Mesendoderm (in vitro differentiated cells): ENCODE data around the gene BLOC1S2.

Source experiments
- DNase-seq: peaks from one replicate; pipeline ENCODE4 v3.0.0; 2013
- H2AK5ac ChIP-seq: 2 replicates; pipeline ENCODE4 v1.6.1; 2013; ENCODE audit warnings: low read length, inconsistent platforms
- H2BK120ac ChIP-seq: 2 replicates; pipeline ENCODE4 v1.6.1; 2013; ENCODE audit warnings: low read depth, mild to moderate bottlenecking, low read length, moderate library complexity, mixed read lengths
- H2BK15ac ChIP-seq: replicated peaks from 2 replicates; pipeline ENCODE4 v1.6.1; 2013; ENCODE audit warnings: low read depth, mild to moderate bottlenecking, moderate library complexity
- H2BK5ac ChIP-seq: 2 replicates; pipeline ENCODE4 v1.6.1; 2013; ENCODE audit warnings: low read length, inconsistent platforms
- H3K18ac ChIP-seq: 2 replicates; pipeline ENCODE4 v1.6.1; 2013; ENCODE audit warnings: mild to moderate bottlenecking, low read length, mixed read lengths
- H3K23ac ChIP-seq: one replicate; pipeline ENCODE4 v1.6.1; 2013; ENCODE audit warnings: low read length
- H3K27ac ChIP-seq: 2 replicates; pipeline ENCODE4 v1.5.1; 2013; ENCODE audit warnings: low read depth, mild to moderate bottlenecking, inconsistent platforms, low read length, moderate library complexity
- H3K27me3 ChIP-seq: 2 replicates; pipeline ENCODE4 v1.6.1; 2013; ENCODE audit warnings: low read length, control low read depth, mild to moderate bottlenecking, inconsistent platforms; ENCODE audit not compliant: insufficient read depth, poor library complexity
- H3K36me3 ChIP-seq: 2 replicates; pipeline ENCODE4 v1.6.1; 2013; ENCODE audit warnings: low read length, inconsistent platforms; ENCODE audit not compliant: control insufficient read depth, insufficient read depth
- H3K4ac ChIP-seq: one replicate; pipeline ENCODE4 v1.6.1; 2013; ENCODE audit warnings: low read depth, mild to moderate bottlenecking, low read length, moderate library complexity
- H3K4me1 ChIP-seq: 2 replicates; pipeline ENCODE4 v1.6.1; 2013; ENCODE audit warnings: low read depth, low read length, inconsistent platforms; ENCODE audit not compliant: control insufficient read depth
- H3K4me2 ChIP-seq: 2 replicates; pipeline ENCODE4 v1.6.1; 2013; ENCODE audit warnings: low read length
- H3K4me3 ChIP-seq: 2 replicates; pipeline ENCODE4 v1.5.1; 2013; ENCODE audit warnings: mild to moderate bottlenecking, low read length
- H3K56ac ChIP-seq: one replicate; pipeline ENCODE4 v1.6.1; 2013; ENCODE audit warnings: low read length
- H3K79me1 ChIP-seq: 2 replicates; pipeline ENCODE4 v1.6.1; 2013; ENCODE audit warnings: low read length, inconsistent platforms
- H3K79me2 ChIP-seq: 2 replicates; pipeline ENCODE4 v1.6.1; 2013; ENCODE audit warnings: mild to moderate bottlenecking, low read length; ENCODE audit not compliant: control insufficient read depth, insufficient read depth
- H3K9ac ChIP-seq: 2 replicates; pipeline ENCODE4 v1.6.1; 2013; ENCODE audit warnings: low read length, inconsistent platforms
- H4K5ac ChIP-seq: one replicate; pipeline ENCODE4 v1.6.1; 2013; ENCODE audit warnings: low read length
- H4K8ac ChIP-seq: one replicate; pipeline ENCODE4 v1.6.1; 2013; ENCODE audit warnings: low read depth, mild to moderate bottlenecking, control low read depth, low read length, moderate library complexity
- WGBS: extraction: QIAGEN DNeasy Blood & Tissue Kit; methylation state at CpG from one replicate; pipeline ENCODE4 v1.1.7; 2013; ENCODE audit warnings: low lambda C conversion rate, missing lambda C conversion rate; ENCODE audit not compliant: insufficient coverage; ENCODE audit errors: extremely low coverage; 5-methylcytosine and 5-hydroxymethylcytosine counted together

Gene BLOC1S2

DNA sequence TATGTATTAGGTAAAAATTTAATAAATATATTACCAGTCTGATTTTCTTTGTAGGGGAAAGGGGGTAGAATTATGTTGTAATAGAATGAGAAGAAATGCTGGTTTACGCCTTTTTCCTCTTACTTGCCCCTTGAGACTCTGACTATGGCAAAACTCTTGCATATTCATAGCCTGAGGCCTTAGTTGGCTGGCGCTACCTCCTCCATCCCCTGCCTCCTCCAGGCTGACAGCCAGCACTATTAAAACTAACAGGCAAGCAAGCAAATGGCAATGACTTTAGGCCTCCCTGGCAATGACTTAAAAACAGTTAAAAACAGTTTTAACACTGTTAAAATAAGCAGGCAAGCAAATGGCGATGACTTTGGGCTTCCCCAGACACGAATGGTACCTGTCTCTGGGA is 29.1 kb upstream of the BLOC1S2 start:
- Histone ChIP-seq H3K4me3 (no peak overlapping the region), H3K56ac (no peak overlapping the region), H3K79me1 (no peaks in the 10 kb centered on the region), H3K18ac (no peak overlapping the region), H3K23ac (no peak overlapping the region), H4K5ac (no peak overlapping the region), H3K4me2 (no peak overlapping the region), H3K4me1 (no peaks in the 10 kb centered on the region), H2BK15ac (no peak overlapping the region), H2AK5ac (no peak overlapping the region), H3K9ac (no peak overlapping the region), H3K36me3 (no peaks in the 10 kb centered on the region), H2BK120ac (no peak overlapping the region), H2BK5ac (no peak overlapping the region), H4K8ac (no peak overlapping the region), H3K79me2 (no peaks in the 10 kb centered on the region), H3K27ac (no peak overlapping the region), H3K27me3 (no peaks in the 10 kb centered on the region), H3K4ac (no peak overlapping the region)
- no CpG with 5 or more reads among the region's 4 CpGs for WGBS
- peak; percentile 31 for DNase-seq

DNA sequence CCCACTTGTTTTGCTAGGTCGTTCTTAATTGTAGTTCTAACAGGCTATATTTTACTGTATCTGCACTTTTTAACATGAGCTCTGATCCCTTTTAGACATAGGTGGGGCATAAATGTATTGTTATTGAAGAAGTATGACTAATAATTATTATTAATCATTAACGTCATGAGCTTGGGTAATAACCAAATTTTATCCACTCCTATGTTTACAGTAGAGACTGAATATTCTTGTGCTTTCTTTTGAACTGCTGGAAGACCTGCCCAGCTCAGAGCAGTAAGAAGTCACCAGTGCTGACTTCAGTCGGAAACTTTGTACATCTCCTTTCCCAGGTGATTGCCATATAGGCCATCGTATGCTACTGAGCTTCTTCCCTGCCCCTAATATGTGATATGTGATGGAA is 24.8 kb upstream of the BLOC1S2 start:
- no peak overlapping the region for H2AK5ac ChIP-seq
- no peaks in the 10 kb centered on the region for H3K36me3 ChIP-seq

DNA sequence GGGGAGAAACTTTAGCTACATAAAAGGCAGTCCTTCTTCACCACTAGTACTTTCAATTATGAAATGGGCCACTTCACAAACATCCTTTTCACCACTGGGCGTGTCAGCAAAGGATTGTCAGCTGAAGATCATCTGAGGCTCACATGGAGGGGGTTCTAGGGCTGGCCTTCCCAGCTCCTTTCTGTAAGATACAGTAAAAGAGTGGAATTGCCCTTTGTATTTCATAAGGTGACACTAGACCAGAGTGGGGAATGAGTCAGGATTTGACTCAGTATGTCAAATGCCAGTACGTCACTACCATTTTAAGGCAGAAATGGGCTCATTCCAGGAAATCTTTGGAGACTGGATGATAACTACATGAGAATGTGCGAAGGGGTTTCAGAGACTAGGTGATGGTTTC is 21.2 kb upstream of the BLOC1S2 start:
- no peaks in the 10 kb centered on the region for H3K79me2 ChIP-seq
- no peak overlapping the region for H4K8ac ChIP-seq
- H3K9ac ChIP-seq, result no peak overlapping the region
- no peak overlapping the region for H4K5ac ChIP-seq
- H2AK5ac ChIP-seq, result no peak overlapping the region
- no peak overlapping the region for H2BK5ac ChIP-seq
- H3K18ac ChIP-seq, result no peak overlapping the region
- H3K4me3 ChIP-seq, result no peak overlapping the region
- H3K4ac ChIP-seq, result no peak overlapping the region
- H3K4me1 ChIP-seq, result no peaks in the 10 kb centered on the region
- no CpG with 5 or more reads among the region's 3 CpGs for WGBS
- no peak overlapping the region for H3K23ac ChIP-seq
- H3K36me3 ChIP-seq, result no peaks in the 10 kb centered on the region
- H3K27ac ChIP-seq, result no peak overlapping the region
- no peak overlapping the region for H2BK15ac ChIP-seq
- no peak overlapping the region for H3K4me2 ChIP-seq
- DNase-seq, result no peak
- H2BK120ac ChIP-seq, result no peak overlapping the region
- H3K27me3 ChIP-seq, result no peaks in the 10 kb centered on the region
- no peak overlapping the region for H3K56ac ChIP-seq
- H3K79me1 ChIP-seq, result no peaks in the 10 kb centered on the region

More for the DNA sequence above, 24.8 kb upstream of the BLOC1S2 start:
- H3K79me1 ChIP-seq, result no peaks in the 10 kb centered on the region
- no peaks in the 10 kb centered on the region for H3K79me2 ChIP-seq
- H3K23ac ChIP-seq, result no peak overlapping the region
- H3K4me3 ChIP-seq, result no peak overlapping the region
- no peak overlapping the region for H3K18ac ChIP-seq
- H2BK120ac ChIP-seq, result no peak overlapping the region
- no peak for DNase-seq
- no peaks in the 10 kb centered on the region for H3K27me3 ChIP-seq
- no peaks in the 10 kb centered on the region for H3K4me1 ChIP-seq
- no peak overlapping the region for H3K4ac ChIP-seq
- no peak overlapping the region for H3K4me2 ChIP-seq
- no peak overlapping the region for H3K9ac ChIP-seq
- H2BK5ac ChIP-seq, result no peak overlapping the region
- H2BK15ac ChIP-seq, result no peak overlapping the region
- no peak overlapping the region for H3K27ac ChIP-seq
- no CpG with 5 or more reads among the region's 4 CpGs for WGBS
- no peak overlapping the region for H4K8ac ChIP-seq
- no peak overlapping the region for H4K5ac ChIP-seq
- H3K56ac ChIP-seq, result no peak overlapping the region

DNA sequence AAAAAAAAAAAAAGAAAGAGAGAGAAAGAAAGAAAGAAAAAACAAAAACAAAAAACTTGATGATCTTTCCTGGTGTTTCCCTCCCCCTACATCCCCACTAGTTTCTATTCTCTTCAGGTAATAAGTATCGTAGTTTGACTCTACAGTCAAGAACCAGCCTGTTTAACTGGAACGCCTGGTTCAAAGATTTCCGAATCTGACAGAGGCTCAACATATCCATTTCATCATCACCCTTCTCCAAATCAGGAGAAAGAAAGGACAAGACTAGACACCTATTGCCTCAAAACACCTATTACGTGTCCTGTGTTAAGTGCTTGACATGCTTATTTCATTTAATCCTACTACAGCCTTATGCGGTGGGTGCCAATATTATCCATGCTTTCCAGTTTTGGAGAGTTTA is 20.4 kb upstream of the BLOC1S2 start:
- H4K5ac ChIP-seq, result no peak overlapping the region
- H3K9ac ChIP-seq, result no peak overlapping the region
- H3K27ac ChIP-seq, result no peak overlapping the region
- no peak overlapping the region for H4K8ac ChIP-seq
- H3K79me2 ChIP-seq, result no peaks in the 10 kb centered on the region
- H3K4ac ChIP-seq, result no peak overlapping the region
- H2AK5ac ChIP-seq, result no peak overlapping the region
- no CpG with 5 or more reads among the region's 5 CpGs for WGBS
- H3K23ac ChIP-seq, result no peak overlapping the region
- H3K4me1 ChIP-seq, result no peaks in the 10 kb centered on the region
- no peak overlapping the region for H2BK15ac ChIP-seq
- no peak overlapping the region for H3K18ac ChIP-seq
- H3K79me1 ChIP-seq, result no peaks in the 10 kb centered on the region
- H2BK5ac ChIP-seq, result no peak overlapping the region
- H3K4me3 ChIP-seq, result no peak overlapping the region
- no peak for DNase-seq
- H3K36me3 ChIP-seq, result no peaks in the 10 kb centered on the region
- no peak overlapping the region for H3K4me2 ChIP-seq
- no peaks in the 10 kb centered on the region for H3K27me3 ChIP-seq
- H2BK120ac ChIP-seq, result no peak overlapping the region
- no peak overlapping the region for H3K56ac ChIP-seq

DNA sequence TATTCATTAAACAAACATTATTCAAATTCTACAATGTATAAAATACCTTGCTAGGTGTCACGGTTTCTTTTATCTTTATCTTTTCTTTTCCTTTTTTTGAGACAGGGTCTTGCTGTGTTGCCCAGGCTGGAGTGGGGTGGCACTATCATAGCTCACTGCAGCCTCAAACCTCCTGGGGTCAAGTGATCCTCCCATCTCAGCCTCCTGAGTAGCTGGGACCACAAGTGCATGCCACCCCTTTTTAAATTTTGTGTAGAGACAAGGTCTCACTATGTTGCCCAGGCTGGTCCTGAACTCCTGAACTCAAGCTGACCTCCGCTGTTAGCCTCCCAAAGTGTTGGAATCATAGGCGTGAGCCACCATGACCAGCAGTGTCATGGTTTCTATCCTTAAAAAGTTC is 17.9 kb upstream of the BLOC1S2 start:
- Histone ChIP-seq H2BK120ac (no peak overlapping the region), H4K8ac (no peak overlapping the region), H2BK5ac (no peak overlapping the region), H3K23ac (no peak overlapping the region), H3K18ac (no peak overlapping the region), H3K9ac (no peak overlapping the region), H3K36me3 (no peaks in the 10 kb centered on the region), H3K4me1 (no peaks in the 10 kb centered on the region), H2AK5ac (no peak overlapping the region), H3K56ac (no peak overlapping the region), H4K5ac (no peak overlapping the region), H3K27me3 (no peaks in the 10 kb centered on the region), H3K4me2 (no peak overlapping the region), H3K27ac (no peak overlapping the region), H2BK15ac (no peak overlapping the region), H3K4me3 (no peak overlapping the region), H3K79me2 (no peaks in the 10 kb centered on the region), H3K79me1 (no peaks in the 10 kb centered on the region), H3K4ac (no peak overlapping the region)
- WGBS, result 100% methylated on average over 1 of the region's 3 CpGs
- no peak for DNase-seq

GRCh38 chr10:100303724-100304319 is 17.3 kb upstream of the BLOC1S2 start:
- peak; percentile 35 for DNase-seq
- WGBS, result no CpG with 5 or more reads among the region's 7 CpGs
- no peak overlapping the region for H2BK5ac ChIP-seq

More at GRCh38 chr10:100303724-100304319, 17.3 kb upstream of the BLOC1S2 start:
- H3K27me3 ChIP-seq, result no peaks in the 10 kb centered on the region
- H3K4me1 ChIP-seq, result no peaks in the 10 kb centered on the region
- H3K18ac ChIP-seq, result no peak overlapping the region
- H3K23ac ChIP-seq, result no peak overlapping the region
- H3K9ac ChIP-seq, result no peak overlapping the region
- H3K36me3 ChIP-seq, result no peaks in the 10 kb centered on the region
- H3K27ac ChIP-seq, result no peak overlapping the region
- H4K8ac ChIP-seq, result no peak overlapping the region
- no peaks in the 10 kb centered on the region for H3K79me1 ChIP-seq
- no peak overlapping the region for H3K4me3 ChIP-seq
- H2BK120ac ChIP-seq, result no peak overlapping the region
- no peak overlapping the region for H4K5ac ChIP-seq
- no peaks in the 10 kb centered on the region for H3K79me2 ChIP-seq
- H3K4me2 ChIP-seq, result no peak overlapping the region
- no peak overlapping the region for H3K4ac ChIP-seq
- no peak overlapping the region for H2AK5ac ChIP-seq
- no peak overlapping the region for H3K56ac ChIP-seq
- H2BK15ac ChIP-seq, result no peak overlapping the region
